Activated T-cell treated with anti-CD3 and anti-CD28 coated beads, Interleukin-2, amount 50 U/mL, for 72 hours (primary cell): ENCODE measurements around the gene PALLD. TPM values are rescaled to one million over a fixed set of nuclear protein-coding genes. Genes with fewer than 3 reads are reported as not detected.
"Not testable (repeated sequence)": the region's sequence is repeated elsewhere in the genome, so short reads cannot be mapped to it uniquely, and the experiment has no call there.

Experiments used
- ATAC-seq, 2 donors: fragments of 150-1000 bp; cut with Tn5 transposase; replicated peaks in 1 of 2; 2 replicates each; pipeline ENCODE4 v1.10.0; 2021; ENCODE audit warnings: moderate library complexity in 2 of 2, mild to moderate bottlenecking in 1 of 2
- DNase-seq, 2 donors: peaks; one replicate each; pipeline ENCODE4 v3.0.0; 2021 to 2022; ENCODE audit warnings: mixed read lengths in 1 of 2
- H3K27ac Mint-ChIP-seq: one replicate; pipeline ENCODE4 v1.8.0; 2022; ENCODE audit warnings: mild to moderate bottlenecking, moderate library complexity, mixed read lengths
- H3K27me3 Mint-ChIP-seq: one replicate; pipeline ENCODE4 v1.8.0; 2022; ENCODE audit warnings: low read depth, mixed read lengths
- H3K36me3 Mint-ChIP-seq, 2 donors: one replicate each; pipeline ENCODE4 v1.8.0; 2022; ENCODE audit warnings: mixed read lengths in 2 of 2, mild to moderate bottlenecking in 1 of 2; ENCODE audit not compliant: insufficient read depth in 2 of 2
- H3K4me1 Mint-ChIP-seq: one replicate; pipeline ENCODE4 v1.8.0; 2022; ENCODE audit warnings: low read depth, mixed read lengths
- H3K4me3 Mint-ChIP-seq, 2 donors: one replicate each; pipeline ENCODE4 v1.8.0; 2022; ENCODE audit warnings: mild to moderate bottlenecking in 2 of 2, mixed read lengths in 2 of 2, moderate library complexity in 2 of 2
- H3K9me3 Mint-ChIP-seq, 2 donors: one replicate each; pipeline ENCODE4 v1.8.0; 2022; ENCODE audit warnings: mixed read lengths in 2 of 2
- total RNA-seq, 2 donors: library from RNA; stranded (reverse); gene quantifications; one replicate each; pipeline ENCODE4 v1.2.3, GENCODE V29; 2022

The PALLD gene
- total RNA-seq, 2 donors from 2014 or later, result 13.5 to 16.7 TPM

DNA sequence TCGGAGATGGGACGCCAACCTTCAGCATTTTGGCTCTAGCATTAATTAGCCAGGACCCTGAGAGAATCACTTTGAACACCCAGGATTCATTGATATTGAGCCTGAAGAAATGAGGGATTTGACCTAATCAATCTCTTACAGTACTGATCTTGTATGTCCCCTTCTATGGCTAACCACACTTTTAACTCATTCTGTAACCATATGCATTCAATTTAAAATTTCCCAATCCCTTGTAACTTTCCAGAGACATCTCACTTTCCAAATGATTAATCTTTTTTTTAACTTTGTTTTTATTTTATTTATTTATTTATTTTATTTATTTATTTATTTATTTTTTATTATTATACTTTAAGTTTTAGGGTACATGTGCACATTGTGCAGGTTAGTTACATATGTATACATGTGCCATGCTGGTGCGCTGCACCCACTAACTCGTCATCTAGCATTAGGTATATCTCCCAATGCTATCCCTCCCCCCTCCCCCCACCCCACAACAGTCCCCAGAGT, 205.8 kb downstream of the PALLD start:
- not testable (repeated sequence) for H3K36me3 Mint-ChIP-seq, H3K9me3 Mint-ChIP-seq, DNase-seq, H3K4me3 Mint-ChIP-seq, ATAC-seq, H3K4me1 Mint-ChIP-seq, H3K27ac Mint-ChIP-seq, H3K27me3 Mint-ChIP-seq

DNA sequence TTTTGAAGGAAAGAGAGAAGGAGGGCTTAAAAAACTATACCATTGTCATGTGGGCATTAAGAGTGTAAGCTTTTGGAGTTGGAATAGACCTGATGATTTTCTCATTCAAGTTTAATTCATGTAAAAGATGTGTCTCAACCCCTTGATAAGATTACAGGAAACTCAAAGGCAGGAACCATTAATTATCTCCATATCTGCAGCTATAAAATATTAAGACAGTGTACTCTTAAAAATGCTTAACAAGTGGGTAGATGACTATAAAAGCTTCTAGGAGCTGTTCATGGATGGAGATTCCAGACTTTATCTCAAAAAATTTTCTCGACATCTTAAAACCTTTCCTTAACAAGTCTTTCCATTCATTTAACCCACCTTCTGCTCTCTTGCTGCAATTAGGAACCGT, 208.3 kb downstream of the PALLD start:
- H3K9me3 Mint-ChIP-seq, result no peaks in the 10 kb centered on the region

DNA sequence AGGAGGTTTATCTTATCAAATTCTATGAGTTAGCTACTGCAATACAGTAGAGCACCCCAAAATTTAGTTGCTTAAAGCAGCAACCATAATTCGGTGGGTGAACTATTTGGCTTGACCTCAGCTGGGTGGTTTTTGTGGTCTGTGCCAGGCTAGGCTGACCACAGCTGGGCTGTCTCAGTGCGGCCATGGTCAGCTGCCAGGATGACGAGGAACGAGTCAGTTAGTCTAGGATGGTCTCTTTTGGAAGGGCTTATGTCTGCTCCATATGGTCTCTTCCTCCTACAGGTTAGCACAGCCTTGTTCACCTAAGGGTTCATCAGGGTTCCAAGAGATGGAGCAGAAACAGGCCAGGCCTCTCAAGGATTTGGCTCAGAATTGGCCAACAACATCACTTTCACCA, 210.4 kb downstream of the PALLD start:
- ATAC-seq (no peak), DNase-seq (no peak)
- Mint-ChIP-seq H3K27ac (no peak overlapping the region), H3K4me1 (peaks cover 12% of the 10 kb centered on the region), H3K36me3 (no peaks in the 10 kb centered on the region), H3K4me3 (no peak overlapping the region), H3K9me3 (no peaks in the 10 kb centered on the region), H3K27me3 (no peaks in the 10 kb centered on the region)

More for the DNA sequence above, 208.3 kb downstream of the PALLD start:
- no peaks in the 10 kb centered on the region for H3K27me3 Mint-ChIP-seq
- H3K36me3 Mint-ChIP-seq, result no peaks in the 10 kb centered on the region
- ATAC-seq (no peak), DNase-seq (no peak)
- no peak overlapping the region for H3K4me3 Mint-ChIP-seq
- no peak overlapping the region for H3K27ac Mint-ChIP-seq
- H3K4me1 Mint-ChIP-seq, result no peaks in the 10 kb centered on the region

DNA sequence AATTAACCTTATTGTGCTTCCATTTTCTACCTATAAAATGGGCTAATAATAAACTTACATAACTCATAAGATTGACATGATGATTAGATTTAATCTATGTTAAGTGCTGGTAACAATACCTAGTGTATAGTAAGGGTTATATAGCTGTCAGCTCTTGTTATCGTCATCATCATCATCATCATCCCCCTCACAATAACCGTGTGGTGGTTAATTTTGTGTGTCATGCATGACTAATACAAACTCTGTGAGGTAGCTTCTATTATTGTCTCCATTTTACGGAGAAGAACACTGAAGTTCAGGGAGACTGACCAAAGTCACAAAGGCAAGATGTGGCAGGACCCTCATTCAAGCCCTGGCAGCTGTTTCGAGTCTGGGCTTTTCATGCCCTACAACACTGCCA, 211.3 kb downstream of the PALLD start:
- Mint-ChIP-seq H3K4me3 (no peak overlapping the region), H3K4me1 (peaks cover 13% of the 10 kb centered on the region), H3K9me3 (no peaks in the 10 kb centered on the region), H3K27ac (no peak overlapping the region), H3K27me3 (no peaks in the 10 kb centered on the region), H3K36me3 (no peaks in the 10 kb centered on the region)
- DNase-seq, result no peak
- ATAC-seq, result no peak

DNA sequence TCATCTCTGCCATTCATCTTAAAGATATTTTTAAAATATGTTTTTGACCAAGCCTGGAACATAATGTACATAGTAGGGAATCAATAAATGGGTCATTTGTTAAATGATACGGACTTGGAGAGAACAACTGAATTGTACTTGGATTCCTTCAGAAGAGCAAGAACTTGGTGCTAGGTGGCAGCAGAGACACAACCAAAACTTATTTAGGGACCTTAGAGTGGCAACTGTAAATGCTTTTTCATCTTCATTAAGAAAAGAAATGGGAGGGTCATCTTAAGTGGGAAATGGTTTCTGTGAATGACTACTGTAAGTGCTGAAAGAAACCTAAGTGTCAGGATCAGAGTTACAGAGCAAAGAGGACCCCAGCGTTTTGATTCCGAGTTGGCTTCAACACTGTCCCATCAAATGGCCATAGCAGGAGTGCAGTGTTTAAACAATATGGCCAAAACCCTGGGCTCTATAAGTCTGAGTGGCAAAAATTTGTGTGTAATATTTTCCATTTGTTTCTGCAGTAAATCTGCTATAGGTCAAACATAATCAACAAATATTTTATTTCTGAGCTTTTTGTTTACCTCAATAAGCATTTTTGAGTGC, 213.6 kb downstream of the PALLD start:
- Mint-ChIP-seq H3K9me3 (no peaks in the 10 kb centered on the region), H3K4me3 (no peak overlapping the region), H3K27ac (no peak overlapping the region), H3K27me3 (no peaks in the 10 kb centered on the region), H3K36me3 (no peaks in the 10 kb centered on the region), H3K4me1 (peaks cover 13% of the 10 kb centered on the region)
- DNase-seq (no peak), ATAC-seq (no peak)

DNA sequence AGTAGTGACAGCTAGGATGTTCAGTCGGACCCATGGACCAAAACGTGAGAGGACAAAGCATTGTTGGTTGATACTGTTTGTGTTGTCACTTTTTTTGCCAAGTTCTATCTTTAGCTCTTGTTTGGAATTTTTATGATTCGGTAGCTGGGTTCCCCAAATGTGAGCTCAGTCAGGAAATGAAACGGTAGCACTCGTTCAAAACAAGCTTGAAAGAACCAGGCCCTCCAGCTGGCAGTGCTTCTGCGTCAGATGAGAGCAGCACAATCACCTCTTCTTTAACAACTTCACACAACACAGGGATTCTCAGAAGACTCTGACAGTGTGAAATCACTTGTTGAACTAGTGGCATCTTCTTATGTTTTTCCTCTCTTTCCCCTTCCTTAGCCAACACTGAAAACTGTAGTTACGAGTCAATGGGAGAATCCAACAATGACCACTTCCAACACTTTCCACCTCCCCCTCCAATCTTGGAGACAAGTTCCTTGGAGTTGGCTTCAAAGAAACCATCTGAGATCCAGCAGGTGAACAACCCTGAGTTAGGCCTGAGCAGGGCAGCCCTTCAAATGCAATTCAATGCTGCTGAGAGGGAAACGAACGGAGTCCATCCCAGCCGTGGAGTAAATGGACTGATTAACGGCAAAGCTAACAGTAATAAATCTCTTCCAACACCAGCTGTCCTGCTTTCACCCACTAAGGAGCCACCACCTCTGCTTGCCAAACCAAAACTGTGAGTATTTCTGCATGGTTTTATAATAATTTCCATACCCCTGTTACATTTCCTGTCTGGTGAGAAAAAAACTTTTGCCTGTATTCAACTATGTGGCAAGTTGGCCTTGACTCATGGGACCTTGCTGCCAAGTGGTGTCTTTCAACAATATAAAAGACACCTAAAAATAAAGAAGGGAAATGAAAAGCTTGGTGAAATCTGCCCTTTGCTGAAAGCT, 214.6 kb downstream of the PALLD start:
- H3K27ac Mint-ChIP-seq, result no peak overlapping the region
- H3K27me3 Mint-ChIP-seq, result peaks cover 5% of the 10 kb centered on the region
- H3K36me3 Mint-ChIP-seq, result no peaks in the 10 kb centered on the region
- no peak overlapping the region for H3K4me3 Mint-ChIP-seq
- peaks cover 13% of the 10 kb centered on the region for H3K4me1 Mint-ChIP-seq
- ATAC-seq (peak; percentile 66 to 68), DNase-seq (no peak)
- no peaks in the 10 kb centered on the region for H3K9me3 Mint-ChIP-seq

DNA sequence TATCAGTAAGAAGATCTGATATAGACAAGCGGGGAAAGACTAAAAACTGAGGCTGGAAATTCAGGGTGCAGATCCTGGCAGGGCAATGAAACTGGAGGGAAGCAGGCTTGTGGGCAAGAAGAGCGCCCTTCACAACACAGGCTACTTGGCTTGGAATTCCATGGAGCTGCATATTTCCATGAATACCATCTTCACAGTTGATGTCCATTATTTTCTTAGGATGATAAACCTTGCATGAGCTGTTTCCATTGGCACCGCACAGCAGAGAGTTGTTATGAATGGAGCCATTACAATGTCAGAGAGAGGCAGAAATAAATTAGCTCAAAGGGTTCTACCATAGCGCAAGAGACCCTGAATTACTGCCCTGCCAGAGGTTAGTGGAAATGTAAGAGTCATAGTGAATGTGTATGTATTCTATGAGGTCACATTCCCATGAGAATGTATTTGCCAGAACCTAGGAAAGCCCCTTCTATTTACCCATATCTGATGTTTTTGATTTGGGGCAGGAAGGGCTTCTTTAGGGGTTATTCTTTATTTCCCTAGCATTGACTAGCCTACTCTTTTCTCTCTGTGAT, 215.6 kb downstream of the PALLD start:
- no peaks in the 10 kb centered on the region for H3K9me3 Mint-ChIP-seq
- H3K27ac Mint-ChIP-seq, result no peak overlapping the region
- H3K4me3 Mint-ChIP-seq, result no peak overlapping the region
- H3K4me1 Mint-ChIP-seq, result peaks cover 13% of the 10 kb centered on the region
- ATAC-seq (no peak), DNase-seq (no peak)
- H3K27me3 Mint-ChIP-seq, result peaks cover 7% of the 10 kb centered on the region
- no peaks in the 10 kb centered on the region for H3K36me3 Mint-ChIP-seq

DNA sequence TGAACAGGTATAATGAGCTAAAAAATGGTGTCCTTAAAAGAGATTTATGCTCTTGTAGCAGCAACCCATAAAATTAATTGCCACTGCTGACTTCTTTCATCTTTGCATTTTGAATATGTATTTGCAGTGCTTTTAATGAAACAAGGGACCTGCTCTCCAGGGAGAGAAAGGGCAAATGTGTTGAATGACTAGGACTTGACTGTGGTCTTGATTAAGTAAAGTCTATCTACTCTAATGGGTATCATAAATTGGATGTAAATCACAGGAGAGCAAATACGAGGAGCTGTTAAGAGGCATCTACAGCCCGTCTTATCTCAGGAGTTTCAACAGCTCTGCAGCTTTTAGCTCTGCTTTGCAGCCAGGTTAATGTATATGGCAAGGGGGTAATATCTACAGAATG, 216.4 kb downstream of the PALLD start:
- Mint-ChIP-seq H3K4me3 (no peak overlapping the region), H3K27ac (no peak overlapping the region), H3K9me3 (no peaks in the 10 kb centered on the region), H3K36me3 (no peaks in the 10 kb centered on the region), H3K27me3 (peaks cover 7% of the 10 kb centered on the region), H3K4me1 (peaks cover 13% of the 10 kb centered on the region)
- DNase-seq (no peak), ATAC-seq (no peak)

DNA sequence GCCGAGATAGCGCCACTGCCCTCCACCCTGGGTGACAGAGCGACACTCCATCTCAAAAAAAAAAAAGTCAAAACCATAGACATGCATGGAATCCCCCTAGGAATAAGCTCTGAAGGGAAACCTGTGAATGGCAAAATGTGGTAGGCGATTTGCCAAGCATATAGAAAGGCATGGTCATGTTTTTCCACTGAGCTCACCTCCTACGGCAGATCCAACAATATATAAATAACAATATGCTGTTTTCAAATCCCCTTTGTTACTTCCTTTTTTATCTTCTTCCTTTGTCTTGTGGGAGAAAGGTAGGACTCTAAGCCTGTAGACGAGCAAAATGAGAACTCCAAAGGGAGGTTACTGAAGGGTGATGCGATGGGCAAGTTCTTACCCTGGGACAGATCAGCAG, 219.0 kb downstream of the PALLD start:
- Mint-ChIP-seq H3K36me3 (no peaks in the 10 kb centered on the region), H3K4me1 (peaks cover 13% of the 10 kb centered on the region), H3K27me3 (peaks cover 7% of the 10 kb centered on the region), H3K27ac (no peak overlapping the region), H3K9me3 (no peaks in the 10 kb centered on the region), H3K4me3 (no peak overlapping the region)
- DNase-seq, result no peak
- ATAC-seq, result no peak

DNA sequence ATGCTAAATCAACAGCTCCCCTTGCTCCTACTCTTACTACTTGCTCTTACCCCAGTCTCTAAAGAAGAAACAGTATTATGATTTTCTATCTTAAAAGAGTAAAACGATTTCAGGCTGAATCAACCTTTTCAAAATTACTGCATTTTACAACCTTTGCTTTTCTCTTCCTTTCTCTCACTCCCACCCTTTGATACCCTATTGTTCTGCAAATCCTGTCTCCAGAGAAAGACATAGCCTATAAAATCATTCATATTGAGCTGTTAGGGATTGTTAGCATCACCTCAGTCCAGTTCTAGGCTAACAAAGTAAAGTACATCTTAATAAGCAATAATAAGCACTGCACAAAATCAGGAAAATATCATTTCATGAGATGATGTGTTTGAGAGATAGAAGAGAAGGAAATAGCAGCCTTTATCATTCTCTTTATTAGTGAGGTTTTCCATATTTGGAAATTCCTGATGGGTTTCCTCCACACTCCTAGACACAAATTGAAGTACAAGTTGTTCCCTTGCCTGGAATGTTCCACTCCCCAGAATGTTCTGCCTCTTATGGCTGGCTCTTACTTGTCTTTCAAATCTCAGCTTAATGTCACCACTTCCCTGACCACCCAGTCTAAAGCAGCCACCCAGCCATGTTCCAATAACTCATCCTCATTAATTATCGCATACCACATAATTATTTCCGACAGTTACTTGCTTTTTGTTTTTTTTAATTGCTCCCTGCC, 219.7 kb downstream of the PALLD start:
- Mint-ChIP-seq H3K27ac (no peak overlapping the region), H3K4me3 (no peak overlapping the region), H3K4me1 (peaks cover 7% of the 10 kb centered on the region), H3K9me3 (no peaks in the 10 kb centered on the region), H3K36me3 (no peaks in the 10 kb centered on the region), H3K27me3 (peaks cover 7% of the 10 kb centered on the region)
- ATAC-seq (no peak), DNase-seq (no peak)

DNA sequence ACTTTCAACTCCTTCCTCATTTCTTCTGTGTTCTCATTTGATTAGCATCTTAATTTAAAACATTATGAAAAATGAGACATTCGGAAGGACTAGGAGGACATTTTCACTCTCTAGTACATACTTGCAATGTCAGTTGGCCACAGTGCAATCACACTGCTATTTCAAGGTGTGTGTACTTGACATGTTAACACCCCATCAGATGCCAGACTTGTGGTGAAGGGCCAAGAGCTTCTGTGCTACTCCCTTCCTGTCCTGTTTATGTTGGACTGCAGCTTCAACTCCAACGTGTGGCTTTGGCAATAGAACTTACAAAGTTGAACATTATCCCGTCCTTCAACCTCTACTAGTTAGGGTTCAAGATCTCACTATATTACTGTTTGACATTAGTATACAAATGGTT, 221.0 kb downstream of the PALLD start:
- Mint-ChIP-seq H3K27ac (no peak overlapping the region), H3K9me3 (peaks cover 1 to 2% of the 10 kb centered on the region in 2 donors), H3K27me3 (peaks cover 7% of the 10 kb centered on the region), H3K4me3 (no peak overlapping the region), H3K4me1 (peaks cover 9% of the 10 kb centered on the region), H3K36me3 (no peaks in the 10 kb centered on the region)
- DNase-seq (no peak), ATAC-seq (no peak)

DNA sequence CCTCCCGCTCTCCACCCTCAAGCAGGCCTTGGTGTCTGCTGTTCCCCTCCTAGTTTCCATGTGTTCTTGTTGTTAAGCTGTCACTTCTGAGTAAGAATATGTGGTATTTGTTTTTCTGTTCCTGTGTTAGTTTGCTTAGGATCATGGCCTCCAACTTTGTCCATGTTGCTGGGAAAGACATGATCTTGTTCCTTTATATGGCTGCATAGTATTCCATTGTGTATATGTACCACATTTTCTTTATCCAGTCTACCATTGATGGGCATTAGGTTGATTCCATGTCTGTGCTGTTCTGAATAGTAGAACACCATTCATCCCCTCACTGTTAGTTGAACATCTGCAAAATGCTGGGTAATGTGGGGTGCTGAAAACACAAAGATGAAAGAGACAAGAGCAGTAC, 222.9 kb downstream of the PALLD start:
- Mint-ChIP-seq H3K27me3 (peaks cover 7% of the 10 kb centered on the region), H3K4me3 (no peak overlapping the region), H3K27ac (no peak overlapping the region), H3K4me1 (peaks cover 23% of the 10 kb centered on the region), H3K36me3 (peaks cover 0 to 2% of the 10 kb centered on the region in 2 donors), H3K9me3 (peaks cover 1 to 2% of the 10 kb centered on the region in 2 donors)
- no peak for ATAC-seq
- no peak for DNase-seq
